Muscle of arm (tissue), 12 donors: ENCODE results near the gene C2orf49. TPM values are rescaled to one million over a fixed set of nuclear protein-coding genes. Genes with fewer than 3 reads are reported as not detected.

Experiments
- DNase-seq: peaks from one replicate; pipeline ENCODE4 v3.0.0-alpha.2; 2013
- polyA plus RNA-seq, 12 donors: library from polyadenylated mRNA; unstranded; fragments of 120-200 nt; gene quantifications; one replicate each; pipeline ENCODE4 v1.2.1, GENCODE V29; 2013; ENCODE audit not compliant: insufficient read length in 12 of 12

C2orf49 gene
- polyA plus RNA-seq, 12 donors = 14.8 to 27.5 (median 19.2) TPM; not detected in 1

- no peak for DNase-seq
Measured at GRCh38 chr2:105380432-105381100, 43.2 kb downstream of the C2orf49 start.

GRCh38 chr2:105381101-105381668 is 43.8 kb downstream of the C2orf49 start:
- no peak for DNase-seq

GRCh38 chr2:105382177-105382576 is 44.8 kb downstream of the C2orf49 start:
- DNase-seq = no peak

- no peak for DNase-seq
Measured at GRCh38 chr2:105383432-105384166, 46.3 kb downstream of the C2orf49 start.

GRCh38 chr2:105384216-105384615 is 46.9 kb downstream of the C2orf49 start:
- no peak for DNase-seq

GRCh38 chr2:105384861-105385260 is 47.5 kb downstream of the C2orf49 start:
- no peak for DNase-seq

GRCh38 chr2:105385731-105386540 is 48.6 kb downstream of the C2orf49 start:
- no peak for DNase-seq

- no peak for DNase-seq
Measured at GRCh38 chr2:105387225-105387624, 49.9 kb downstream of the C2orf49 start.

- DNase-seq = peak; percentile 61
Measured at GRCh38 chr2:105388971-105389381, 51.6 kb downstream of the C2orf49 start.

GRCh38 chr2:105390454-105390853 is 53.1 kb downstream of the C2orf49 start:
- DNase-seq = no peak

GRCh38 chr2:105391058-105391627 is 53.8 kb downstream of the C2orf49 start:
- no peak for DNase-seq

- no peak for DNase-seq
Measured at GRCh38 chr2:105391763-105392662, 54.7 kb downstream of the C2orf49 start.

- DNase-seq = no peak
Measured at GRCh38 chr2:105393373-105394055, 56.2 kb downstream of the C2orf49 start.

GRCh38 chr2:105394951-105395611 is 57.7 kb downstream of the C2orf49 start:
- DNase-seq = no peak

- DNase-seq = no peak
Measured at GRCh38 chr2:105395691-105396090, 58.4 kb downstream of the C2orf49 start.

GRCh38 chr2:105396254-105397024 is 59.1 kb downstream of the C2orf49 start:
- DNase-seq = no peak

GRCh38 chr2:105397025-105397722 is 59.8 kb downstream of the C2orf49 start:
- DNase-seq = no peak

GRCh38 chr2:105397953-105398335 is 60.6 kb downstream of the C2orf49 start:
- DNase-seq = no peak
